NCI-H226 (cell line): ENCODE data around the gene PDCL3.

ENCODE experiments used
- DNase-seq: peaks from one replicate; pipeline ENCODE4 v3.0.0-alpha.2; 2015

Gene PDCL3

DNA sequence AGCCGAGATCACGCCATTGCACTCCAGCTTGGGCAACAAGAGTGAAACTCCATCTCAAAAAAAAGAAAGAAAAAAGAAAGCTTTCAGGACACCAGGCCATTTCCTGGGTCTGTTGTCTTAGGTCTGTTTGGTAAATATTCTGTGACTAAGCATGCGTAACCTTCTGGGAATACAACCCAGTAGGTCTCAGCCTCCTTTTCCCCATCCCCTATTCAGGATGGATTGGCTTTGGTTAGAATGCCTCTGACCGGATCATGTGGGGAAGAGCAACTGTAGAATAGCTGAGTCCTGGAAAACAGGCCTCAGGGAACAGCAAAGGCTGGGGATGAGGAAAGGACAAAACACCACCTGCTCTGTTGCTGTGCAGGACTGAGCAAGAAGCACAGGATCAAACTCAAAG lies 1.6 kb upstream of the PDCL3 start:
- no peak for DNase-seq

DNA sequence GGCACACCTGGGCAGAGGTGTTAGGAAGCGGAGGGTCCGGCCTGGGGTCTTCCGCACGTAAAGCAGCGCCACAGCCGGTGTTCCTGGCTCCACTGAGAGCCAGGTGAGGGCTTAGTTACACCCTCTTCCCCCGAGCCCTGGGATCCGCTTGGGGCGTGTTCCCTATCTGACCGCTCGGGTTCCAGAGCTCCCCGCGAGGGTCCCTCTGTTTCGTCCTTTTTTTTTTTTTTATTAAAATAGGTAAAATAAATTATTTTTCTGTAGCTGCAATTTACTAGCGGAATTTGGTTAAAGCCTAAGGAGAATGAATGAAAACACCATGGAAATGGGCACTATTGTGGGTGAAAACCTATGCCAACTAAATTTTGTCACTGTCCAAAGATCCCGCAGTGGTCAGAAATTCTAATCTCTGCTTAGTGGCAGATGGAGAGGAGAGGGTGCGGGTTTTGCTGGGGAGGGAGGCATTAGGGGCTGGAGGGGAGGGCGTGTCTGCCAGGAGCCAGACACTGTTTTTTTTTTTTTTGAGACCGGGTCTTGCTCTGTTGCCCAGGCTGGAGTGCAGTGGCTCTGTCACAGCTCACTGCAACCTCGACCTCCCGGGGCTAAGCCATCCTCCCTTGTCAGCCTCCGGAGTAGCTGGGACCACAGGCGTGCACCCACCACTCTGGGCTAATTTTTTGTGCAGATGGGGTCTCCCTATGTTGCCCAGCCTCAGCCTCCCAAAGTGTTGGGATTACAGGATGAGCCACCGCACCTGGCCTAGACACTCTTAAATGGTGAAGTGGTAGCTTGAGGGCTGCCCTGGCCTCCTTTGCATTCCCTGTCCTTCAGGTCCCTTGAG lies 834 bp downstream of the PDCL3 start:
- no peak for DNase-seq

- DNase-seq = no peak
These were observed 6.2 kb downstream of the PDCL3 start for GRCh38 chr2:100568989-100569388.

- no peak for DNase-seq
These were observed 8.9 kb downstream of the PDCL3 start for GRCh38 chr2:100571668-100572067.

- no peak for DNase-seq
These were observed 15.0 kb downstream of the PDCL3 start for GRCh38 chr2:100577777-100578176.

DNA sequence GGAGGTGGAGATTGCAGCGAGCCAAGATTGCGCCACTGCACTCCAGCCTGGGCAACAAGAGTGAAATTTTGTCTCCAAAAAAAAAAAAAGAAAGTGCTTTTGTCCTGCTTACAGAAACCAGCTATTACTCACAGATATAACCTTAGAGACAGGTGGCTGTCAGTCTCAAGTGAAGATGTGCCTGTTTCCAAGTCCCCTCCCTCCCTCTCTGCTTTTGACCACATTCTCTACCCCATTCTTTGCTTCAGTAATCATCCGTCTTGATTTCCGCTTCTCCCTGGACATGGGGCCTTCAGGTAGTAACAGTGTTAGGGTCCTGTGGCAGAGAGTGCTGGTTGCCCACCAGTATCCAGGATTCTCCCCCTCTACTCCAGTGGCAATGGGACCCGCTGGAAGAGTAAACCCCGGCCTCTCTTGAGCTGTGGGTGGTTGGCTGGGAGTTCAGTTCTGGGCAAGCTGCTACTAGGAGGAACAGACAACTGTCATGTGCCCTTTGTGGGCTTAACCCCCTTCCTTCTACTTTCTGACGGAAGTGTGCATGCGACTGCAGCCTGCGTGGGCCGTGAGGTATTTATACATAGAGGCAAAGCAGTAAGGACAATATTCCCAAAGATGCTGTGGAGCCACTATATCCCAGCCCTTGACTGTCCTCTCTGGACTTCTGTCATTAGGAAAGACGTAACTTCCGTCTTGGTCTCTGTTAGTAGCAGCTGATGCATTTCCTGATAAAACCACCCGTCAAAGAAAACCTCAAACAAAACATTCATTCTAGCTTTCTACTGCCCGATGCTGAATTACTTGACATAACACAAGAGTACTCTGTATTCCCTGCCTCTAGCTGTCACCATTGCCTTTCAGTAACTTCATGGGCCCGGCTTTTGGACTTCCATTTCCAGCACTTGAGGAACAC lies 17.8 kb downstream of the PDCL3 start:
- DNase-seq = no peak

GRCh38 chr2:100581277-100581612 lies 18.5 kb downstream of the PDCL3 start:
- no peak for DNase-seq

DNA sequence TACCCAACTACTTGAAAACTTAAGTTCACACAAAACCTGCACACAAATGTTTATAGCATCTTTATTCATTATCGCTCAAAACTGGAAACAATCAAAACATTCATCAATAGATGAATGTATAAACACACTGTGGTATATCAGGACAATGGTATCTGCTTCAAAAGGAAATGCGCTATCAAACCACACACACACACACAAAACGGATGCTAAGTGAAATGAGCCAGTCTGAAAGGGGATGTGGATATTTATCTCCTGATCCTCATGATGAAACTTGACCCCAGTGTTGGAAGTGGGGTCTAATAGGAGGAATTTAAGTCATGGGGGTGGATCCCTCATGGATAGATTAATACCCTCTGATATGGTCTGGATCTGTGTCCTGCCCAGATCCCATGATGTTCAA lies 22.0 kb downstream of the PDCL3 start:
- DNase-seq = no peak

GRCh38 chr2:100588071-100588786 lies 25.4 kb downstream of the PDCL3 start:
- DNase-seq = peak; percentile 56

DNA sequence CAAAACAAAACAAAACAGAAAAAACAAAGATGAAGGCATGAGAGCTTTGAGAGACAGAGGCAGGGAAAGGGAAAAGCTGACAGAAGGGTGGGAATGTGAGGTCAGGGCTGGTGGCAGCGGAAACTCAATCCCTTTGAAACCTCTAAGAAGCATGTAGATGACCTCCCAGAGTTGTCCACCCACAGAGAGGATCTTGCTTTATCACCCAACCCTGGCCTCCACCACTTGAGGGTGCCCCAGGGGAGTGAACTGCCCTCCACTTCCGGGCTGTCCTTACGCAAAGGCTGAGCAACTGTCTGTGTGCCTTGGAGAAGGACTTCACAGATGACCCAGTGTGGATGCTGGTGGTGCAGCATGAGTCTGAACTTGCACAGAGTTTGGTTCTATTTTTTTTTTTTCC lies 26.7 kb downstream of the PDCL3 start:
- DNase-seq = no peak

DNA sequence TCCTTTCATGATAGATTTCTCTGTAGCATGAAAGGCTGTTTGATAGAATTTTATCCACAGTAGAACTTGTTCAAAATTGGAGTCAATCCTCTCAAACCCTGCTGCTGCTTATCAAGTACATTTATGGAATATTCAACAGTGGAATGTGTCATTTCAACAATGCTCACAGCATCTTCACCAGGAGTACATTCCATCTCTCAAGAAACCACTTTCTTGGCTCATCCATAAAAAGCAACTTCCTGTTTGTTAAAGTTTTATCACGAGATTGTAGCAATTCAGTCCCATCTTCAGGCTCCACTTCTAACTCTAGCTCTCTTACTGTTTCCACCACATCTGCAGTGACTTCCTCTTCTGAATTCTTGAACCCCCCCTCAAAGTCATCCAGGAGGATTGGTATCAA lies 29.4 kb downstream of the PDCL3 start:
- no peak for DNase-seq

GRCh38 chr2:100596465-100596864 lies 33.7 kb downstream of the PDCL3 start:
- DNase-seq = no peak

- no peak for DNase-seq
These were observed 36.8 kb downstream of the PDCL3 start for GRCh38 chr2:100599566-100599965.

DNA sequence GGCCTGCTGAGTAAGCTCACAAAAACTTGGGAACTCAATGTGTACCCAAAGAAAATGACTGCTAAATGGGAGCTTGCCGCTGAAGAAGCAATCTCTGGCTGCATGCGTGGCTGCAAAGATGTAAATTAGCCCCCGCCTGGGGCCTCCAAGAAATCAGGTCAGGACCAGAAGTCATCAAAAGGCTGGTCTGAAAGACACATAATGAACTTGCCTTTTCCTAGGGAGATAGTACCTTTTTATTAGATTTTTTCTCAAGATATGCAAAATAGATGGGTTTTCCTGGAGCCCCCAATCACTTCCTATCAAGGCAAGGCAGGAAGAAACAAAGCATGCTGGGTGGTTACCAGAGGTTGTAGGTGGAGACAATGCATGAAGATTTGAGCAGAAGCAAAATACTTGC lies 38.9 kb downstream of the PDCL3 start:
- DNase-seq = no peak

GRCh38 chr2:100603414-100603813 lies 40.6 kb downstream of the PDCL3 start:
- no peak for DNase-seq

GRCh38 chr2:100603948-100604633 lies 41.3 kb downstream of the PDCL3 start:
- no peak for DNase-seq

GRCh38 chr2:100606332-100606725 lies 43.5 kb downstream of the PDCL3 start:
- DNase-seq = no peak

DNA sequence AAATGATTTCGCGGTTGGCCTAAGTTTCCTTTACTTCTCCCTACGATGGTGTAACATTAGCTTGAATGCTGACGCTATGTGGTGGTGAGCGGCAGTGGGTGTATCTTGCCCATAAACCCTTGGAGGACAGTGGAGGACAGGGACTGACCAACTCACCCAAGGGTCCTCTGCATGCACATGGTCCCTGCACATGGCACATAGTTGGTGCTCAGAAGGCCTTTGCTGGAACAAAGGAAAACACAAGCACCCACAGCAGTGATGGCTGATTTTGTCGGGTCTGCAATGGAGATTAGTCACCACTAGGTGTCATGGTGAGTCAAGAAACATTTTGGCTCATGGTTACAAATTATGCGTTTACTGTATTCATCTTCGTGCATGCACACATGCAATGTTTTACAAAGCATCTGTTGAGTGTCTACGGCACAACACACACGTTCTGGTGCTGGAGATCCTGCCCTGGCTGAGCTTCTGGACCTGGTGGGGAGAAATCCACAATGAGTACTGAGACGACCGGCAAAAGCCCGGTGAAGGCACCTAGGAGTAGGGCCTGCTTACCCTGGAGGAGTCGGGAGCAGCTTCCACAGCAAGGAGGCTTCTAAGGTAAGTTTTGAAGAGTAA lies 44.0 kb downstream of the PDCL3 start:
- no peak for DNase-seq

GRCh38 chr2:100610381-100610831 lies 47.6 kb downstream of the PDCL3 start:
- DNase-seq = peak; percentile 47

DNA sequence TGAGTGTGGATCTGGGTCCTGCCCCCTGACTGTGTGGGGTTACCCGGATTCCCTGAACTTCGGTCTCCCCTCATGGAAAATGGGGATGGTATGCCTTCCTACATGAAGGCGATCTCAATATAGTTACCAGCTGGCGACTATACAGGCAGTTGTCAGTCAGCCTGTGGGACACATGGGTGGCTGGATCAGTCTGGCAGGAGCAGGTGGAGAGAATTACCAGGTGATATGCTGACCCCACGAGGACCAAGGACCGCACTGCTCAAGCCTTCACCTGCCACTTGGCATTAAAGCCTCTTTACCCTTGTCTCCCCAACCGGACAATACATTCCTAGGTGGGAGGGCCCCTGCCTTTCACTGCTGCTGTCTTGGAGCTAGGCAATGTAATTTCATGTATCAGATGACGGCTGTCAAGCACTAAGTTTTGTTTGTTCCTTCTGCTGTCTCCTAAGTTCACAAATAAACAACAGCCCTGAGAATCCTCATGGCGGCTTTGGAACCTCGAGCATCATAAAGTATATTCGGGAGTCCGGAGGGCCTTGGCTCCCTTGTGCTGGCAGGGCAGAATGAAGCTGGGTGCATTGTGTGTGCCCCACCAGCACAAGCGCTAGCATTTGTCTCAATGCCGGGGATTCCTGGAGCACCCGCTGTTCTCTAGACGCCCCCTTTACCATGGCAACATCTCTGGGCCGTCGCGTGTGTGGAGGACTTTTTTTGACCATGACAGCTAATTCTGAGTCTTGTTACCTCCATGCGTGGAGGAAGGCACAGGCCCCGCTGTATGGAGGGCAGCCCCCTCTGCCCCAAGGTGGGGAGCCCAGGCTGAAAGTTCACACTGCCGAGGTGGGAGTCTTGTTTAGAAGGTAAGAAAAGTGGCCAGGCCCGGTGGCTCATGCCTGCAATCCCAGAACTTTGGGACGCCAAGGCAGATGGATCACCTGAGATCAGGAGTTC lies 48.6 kb downstream of the PDCL3 start:
- DNase-seq = no peak

- DNase-seq = no peak
These were observed 49.7 kb downstream of the PDCL3 start for GRCh38 chr2:100612388-100613000.
